ENCODE measurements around the gene OR5H6. TPM values are rescaled to one million over a fixed set of nuclear protein-coding genes. Genes with fewer than 3 reads are reported as not detected.
"Not testable (repeated sequence)": the region's sequence is repeated elsewhere in the genome, so short reads cannot be mapped to it uniquely, and the experiment has no call there.

The OR5H6 gene
- total RNA-seq, 1 donor from 2014 or later = not detected

DNA sequence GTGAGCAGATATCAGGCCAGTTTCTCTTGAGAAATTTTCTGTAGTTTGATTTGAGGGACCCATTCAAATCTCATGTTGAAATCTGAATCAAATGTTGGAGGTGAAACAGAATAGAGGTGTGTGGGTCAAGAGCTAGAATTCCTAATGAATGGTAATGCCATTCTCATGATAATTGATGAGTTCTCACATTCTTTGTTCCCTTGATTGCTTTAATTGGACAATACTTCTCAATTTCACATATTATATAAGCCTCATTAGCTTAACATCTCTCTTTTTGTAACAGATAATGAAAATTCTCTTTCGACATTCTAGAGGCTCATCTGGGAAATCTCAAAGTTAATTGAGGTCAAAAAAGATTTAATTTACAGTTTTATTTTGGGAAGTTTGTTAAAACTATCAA is 21.9 kb upstream of the OR5H6 start:
- no peaks in the 10 kb centered on the region for H3K27me3 ChIP-seq (ENCODE audit: control insufficient read depth, insufficient read depth, low read length)
- no peaks in the 10 kb centered on the region for H3K36me3 ChIP-seq (ENCODE audit: control insufficient read depth, insufficient read depth, low read length)
- no peak overlapping the region for H3K4me3 ChIP-seq (ENCODE audit: low read depth, low read length)
- no peak for DNase-seq (ENCODE audit: low read depth)
- TF ChIP-seq, protein P1, sequence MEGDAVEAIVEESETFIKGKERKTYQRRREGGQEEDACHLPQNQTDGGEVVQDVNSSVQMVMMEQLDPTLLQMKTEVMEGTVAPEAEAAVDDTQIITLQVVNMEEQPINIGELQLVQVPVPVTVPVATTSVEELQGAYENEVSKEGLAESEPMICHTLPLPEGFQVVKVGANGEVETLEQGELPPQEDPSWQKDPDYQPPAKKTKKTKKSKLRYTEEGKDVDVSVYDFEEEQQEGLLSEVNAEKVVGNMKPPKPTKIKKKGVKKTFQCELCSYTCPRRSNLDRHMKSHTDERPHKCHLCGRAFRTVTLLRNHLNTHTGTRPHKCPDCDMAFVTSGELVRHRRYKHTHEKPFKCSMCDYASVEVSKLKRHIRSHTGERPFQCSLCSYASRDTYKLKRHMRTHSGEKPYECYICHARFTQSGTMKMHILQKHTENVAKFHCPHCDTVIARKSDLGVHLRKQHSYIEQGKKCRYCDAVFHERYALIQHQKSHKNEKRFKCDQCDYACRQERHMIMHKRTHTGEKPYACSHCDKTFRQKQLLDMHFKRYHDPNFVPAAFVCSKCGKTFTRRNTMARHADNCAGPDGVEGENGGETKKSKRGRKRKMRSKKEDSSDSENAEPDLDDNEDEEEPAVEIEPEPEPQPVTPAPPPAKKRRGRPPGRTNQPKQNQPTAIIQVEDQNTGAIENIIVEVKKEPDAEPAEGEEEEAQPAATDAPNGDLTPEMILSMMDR (IDR thresholded peaks at IDR 0.05; ENCODE audit: insufficient read depth, low read length, poor library complexity, severe bottlenecking) = no peak

DNA sequence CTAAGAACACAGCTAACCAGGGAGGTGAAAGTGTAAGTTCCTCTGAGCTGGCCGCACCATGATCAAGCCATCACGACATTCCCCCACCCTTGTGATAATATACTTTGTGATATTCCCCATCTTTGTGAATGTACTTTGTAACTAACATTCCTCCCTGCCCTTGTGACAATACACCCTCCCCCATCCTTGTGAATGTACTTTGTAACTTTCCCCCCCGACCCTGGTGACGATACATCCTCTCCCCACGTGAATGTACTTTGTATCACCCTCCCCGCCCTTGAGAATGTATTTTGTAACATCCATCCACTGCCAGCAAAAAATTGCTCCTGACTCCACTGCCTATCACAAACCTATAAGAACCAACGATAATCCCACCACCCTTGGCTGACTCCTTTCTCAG is 20.2 kb upstream of the OR5H6 start:
- no peak for DNase-seq (ENCODE audit: low read depth)
- Histone ChIP-seq H3K4me3 (ENCODE audit: low read depth, low read length) (no peak overlapping the region), H3K36me3 (ENCODE audit: control insufficient read depth, insufficient read depth, low read length) (no peaks in the 10 kb centered on the region), H3K27me3 (ENCODE audit: control insufficient read depth, insufficient read depth, low read length) (no peaks in the 10 kb centered on the region)
- TF ChIP-seq, protein P1 (IDR thresholded peaks at IDR 0.05; ENCODE audit: insufficient read depth, low read length, poor library complexity, severe bottlenecking) = no peak

DNA sequence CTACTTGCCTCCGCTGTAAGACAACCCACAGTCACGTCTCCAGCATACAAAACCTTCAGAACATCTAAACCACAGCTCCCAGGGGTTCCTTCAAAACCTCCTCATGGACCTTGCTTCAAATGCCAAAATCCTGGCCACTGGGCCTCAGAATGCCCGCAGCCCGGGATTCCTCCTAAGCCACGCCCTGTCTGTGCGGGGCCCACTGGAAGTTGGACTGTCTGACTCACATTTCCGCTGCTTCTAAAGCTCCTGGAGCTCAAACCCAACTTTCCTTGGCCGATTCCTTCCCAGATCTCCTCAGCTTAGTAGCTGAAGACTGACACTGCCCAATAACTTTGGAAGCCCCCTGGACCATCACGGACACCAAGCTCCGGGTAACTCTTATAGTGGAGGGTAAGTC is 17.9 kb upstream of the OR5H6 start:
- Histone ChIP-seq H3K4me3 (ENCODE audit: low read depth, low read length) (no peak overlapping the region), H3K36me3 (ENCODE audit: control insufficient read depth, insufficient read depth, low read length) (no peaks in the 10 kb centered on the region), H3K27me3 (ENCODE audit: control insufficient read depth, insufficient read depth, low read length) (no peaks in the 10 kb centered on the region)
- no peak for DNase-seq (ENCODE audit: low read depth)
- TF ChIP-seq, protein P1 (IDR thresholded peaks at IDR 0.05; ENCODE audit: insufficient read depth, low read length, poor library complexity, severe bottlenecking) = no peak

DNA sequence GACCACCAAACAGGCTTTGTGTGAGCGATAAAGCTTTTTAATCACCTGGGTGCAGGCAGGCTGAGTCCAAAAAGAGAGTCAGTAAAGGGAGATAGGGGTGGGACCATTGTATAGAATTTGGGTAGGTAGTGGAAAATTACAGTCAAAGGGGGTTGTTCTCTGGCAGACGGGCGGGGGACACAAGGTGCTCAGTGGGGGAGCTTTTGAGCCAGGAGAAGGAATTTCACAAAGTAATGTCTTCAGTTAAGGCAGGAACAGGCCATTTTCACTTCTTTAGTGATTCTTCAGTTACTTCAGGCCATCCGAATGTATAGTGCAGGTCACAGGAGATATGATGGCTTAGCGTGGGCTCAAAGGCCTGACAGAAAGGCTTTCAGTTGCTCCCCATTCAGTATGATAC is 8.0 kb upstream of the OR5H6 start:
- H3K36me3 ChIP-seq (ENCODE audit: control insufficient read depth, insufficient read depth, low read length); H3K27me3 ChIP-seq (ENCODE audit: control insufficient read depth, insufficient read depth, low read length); DNase-seq (ENCODE audit: low read depth); H3K4me3 ChIP-seq (ENCODE audit: low read depth, low read length): not testable (repeated sequence)

DNA sequence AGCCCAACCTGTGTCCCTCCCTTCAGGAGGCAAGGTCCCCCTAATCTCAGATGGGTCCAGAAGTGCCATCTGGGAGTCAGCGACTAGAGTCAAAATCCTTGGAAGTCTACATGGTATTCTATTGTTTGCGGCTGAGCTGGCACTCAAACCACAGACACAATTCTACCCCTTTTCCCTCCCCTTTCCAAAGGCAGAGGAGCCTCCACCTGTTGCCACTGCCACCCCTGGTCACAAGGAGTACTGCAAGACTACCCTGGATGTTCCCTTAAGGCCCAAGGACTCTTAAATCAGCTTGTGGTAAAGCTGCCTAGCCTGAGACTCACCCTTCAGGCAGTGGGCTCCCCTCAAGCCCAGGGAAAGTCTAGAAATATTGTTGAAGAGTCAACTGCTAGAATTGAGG is 4.3 kb upstream of the OR5H6 start:
- Histone ChIP-seq H3K27me3 (ENCODE audit: control insufficient read depth, insufficient read depth, low read length) (no peaks in the 10 kb centered on the region), H3K36me3 (ENCODE audit: control insufficient read depth, insufficient read depth, low read length) (no peaks in the 10 kb centered on the region), H3K4me3 (ENCODE audit: low read depth, low read length) (no peak overlapping the region)
- DNase-seq (ENCODE audit: low read depth) = no peak
- TF ChIP-seq, protein P1 (IDR thresholded peaks at IDR 0.05; ENCODE audit: insufficient read depth, low read length, poor library complexity, severe bottlenecking) = peak; percentile 25

DNA sequence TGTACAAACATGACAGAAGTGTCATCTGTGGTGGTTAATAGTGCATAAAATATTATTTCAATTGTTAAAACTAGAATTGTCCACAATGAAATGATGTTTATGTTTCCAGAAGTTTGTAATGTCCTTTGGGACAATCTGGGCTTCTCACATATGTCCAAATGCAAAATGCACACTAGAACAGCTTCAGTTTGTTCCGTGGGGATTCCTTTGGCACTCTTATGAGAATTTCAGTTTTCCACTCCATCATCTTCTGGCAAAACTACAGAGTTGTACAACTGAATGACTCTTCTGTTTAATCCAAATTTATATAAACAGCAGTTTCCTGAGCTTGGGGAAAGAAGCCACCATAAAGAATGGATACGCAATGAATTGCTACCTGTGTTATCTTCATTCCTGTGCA is 2.0 kb upstream of the OR5H6 start:
- DNase-seq (ENCODE audit: low read depth) = no peak
- TF ChIP-seq, protein P1 (IDR thresholded peaks at IDR 0.05; ENCODE audit: insufficient read depth, low read length, poor library complexity, severe bottlenecking) = no peak
- no peak overlapping the region for H3K4me3 ChIP-seq (ENCODE audit: low read depth, low read length)
- no peaks in the 10 kb centered on the region for H3K27me3 ChIP-seq (ENCODE audit: control insufficient read depth, insufficient read depth, low read length)
- no peaks in the 10 kb centered on the region for H3K36me3 ChIP-seq (ENCODE audit: control insufficient read depth, insufficient read depth, low read length)

All from kidney epithelial cell (primary cell).